ENCODE results near the gene PDE4B. TPM values are rescaled to one million over a fixed set of nuclear protein-coding genes. Genes with fewer than 3 reads are reported as not detected.

PDE4B gene
- total and polyA plus RNA-seq, 9 of the 15 experiments (the other 6 are each of a cell fraction or from before 2014, with no cell fraction given), result 0.09 TPM; not detected in 8

GRCh38 chr1:66253330-66253921 is 460.7 kb downstream of the PDE4B start (continued):
- TF ChIP-seq, protein P1, sequence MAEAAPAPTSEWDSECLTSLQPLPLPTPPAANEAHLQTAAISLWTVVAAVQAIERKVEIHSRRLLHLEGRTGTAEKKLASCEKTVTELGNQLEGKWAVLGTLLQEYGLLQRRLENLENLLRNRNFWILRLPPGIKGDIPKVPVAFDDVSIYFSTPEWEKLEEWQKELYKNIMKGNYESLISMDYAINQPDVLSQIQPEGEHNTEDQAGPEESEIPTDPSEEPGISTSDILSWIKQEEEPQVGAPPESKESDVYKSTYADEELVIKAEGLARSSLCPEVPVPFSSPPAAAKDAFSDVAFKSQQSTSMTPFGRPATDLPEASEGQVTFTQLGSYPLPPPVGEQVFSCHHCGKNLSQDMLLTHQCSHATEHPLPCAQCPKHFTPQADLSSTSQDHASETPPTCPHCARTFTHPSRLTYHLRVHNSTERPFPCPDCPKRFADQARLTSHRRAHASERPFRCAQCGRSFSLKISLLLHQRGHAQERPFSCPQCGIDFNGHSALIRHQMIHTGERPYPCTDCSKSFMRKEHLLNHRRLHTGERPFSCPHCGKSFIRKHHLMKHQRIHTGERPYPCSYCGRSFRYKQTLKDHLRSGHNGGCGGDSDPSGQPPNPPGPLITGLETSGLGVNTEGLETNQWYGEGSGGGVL (CRISPR knock-in tag; IDR thresholded peaks at IDR 0.05), result no peak
- no peak for TF ChIP-seq TCF7L2 (IDR thresholded peaks at IDR 0.05; ENCODE audit: low read depth, low read length)
- TF ChIP-seq, protein P2, sequence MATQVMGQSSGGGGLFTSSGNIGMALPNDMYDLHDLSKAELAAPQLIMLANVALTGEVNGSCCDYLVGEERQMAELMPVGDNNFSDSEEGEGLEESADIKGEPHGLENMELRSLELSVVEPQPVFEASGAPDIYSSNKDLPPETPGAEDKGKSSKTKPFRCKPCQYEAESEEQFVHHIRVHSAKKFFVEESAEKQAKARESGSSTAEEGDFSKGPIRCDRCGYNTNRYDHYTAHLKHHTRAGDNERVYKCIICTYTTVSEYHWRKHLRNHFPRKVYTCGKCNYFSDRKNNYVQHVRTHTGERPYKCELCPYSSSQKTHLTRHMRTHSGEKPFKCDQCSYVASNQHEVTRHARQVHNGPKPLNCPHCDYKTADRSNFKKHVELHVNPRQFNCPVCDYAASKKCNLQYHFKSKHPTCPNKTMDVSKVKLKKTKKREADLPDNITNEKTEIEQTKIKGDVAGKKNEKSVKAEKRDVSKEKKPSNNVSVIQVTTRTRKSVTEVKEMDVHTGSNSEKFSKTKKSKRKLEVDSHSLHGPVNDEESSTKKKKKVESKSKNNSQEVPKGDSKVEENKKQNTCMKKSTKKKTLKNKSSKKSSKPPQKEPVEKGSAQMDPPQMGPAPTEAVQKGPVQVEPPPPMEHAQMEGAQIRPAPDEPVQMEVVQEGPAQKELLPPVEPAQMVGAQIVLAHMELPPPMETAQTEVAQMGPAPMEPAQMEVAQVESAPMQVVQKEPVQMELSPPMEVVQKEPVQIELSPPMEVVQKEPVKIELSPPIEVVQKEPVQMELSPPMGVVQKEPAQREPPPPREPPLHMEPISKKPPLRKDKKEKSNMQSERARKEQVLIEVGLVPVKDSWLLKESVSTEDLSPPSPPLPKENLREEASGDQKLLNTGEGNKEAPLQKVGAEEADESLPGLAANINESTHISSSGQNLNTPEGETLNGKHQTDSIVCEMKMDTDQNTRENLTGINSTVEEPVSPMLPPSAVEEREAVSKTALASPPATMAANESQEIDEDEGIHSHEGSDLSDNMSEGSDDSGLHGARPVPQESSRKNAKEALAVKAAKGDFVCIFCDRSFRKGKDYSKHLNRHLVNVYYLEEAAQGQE (IDR thresholded peaks at IDR 0.05; ENCODE audit: borderline replicate concordance), result peak; percentile 63; the same call in 1 of the 2 replicates
- TF ChIP-seq, protein P2 (CRISPR knock-in tag; IDR thresholded peaks at IDR 0.05; ENCODE audit: low read depth), result no peak
- TF ChIP-seq, protein P3, sequence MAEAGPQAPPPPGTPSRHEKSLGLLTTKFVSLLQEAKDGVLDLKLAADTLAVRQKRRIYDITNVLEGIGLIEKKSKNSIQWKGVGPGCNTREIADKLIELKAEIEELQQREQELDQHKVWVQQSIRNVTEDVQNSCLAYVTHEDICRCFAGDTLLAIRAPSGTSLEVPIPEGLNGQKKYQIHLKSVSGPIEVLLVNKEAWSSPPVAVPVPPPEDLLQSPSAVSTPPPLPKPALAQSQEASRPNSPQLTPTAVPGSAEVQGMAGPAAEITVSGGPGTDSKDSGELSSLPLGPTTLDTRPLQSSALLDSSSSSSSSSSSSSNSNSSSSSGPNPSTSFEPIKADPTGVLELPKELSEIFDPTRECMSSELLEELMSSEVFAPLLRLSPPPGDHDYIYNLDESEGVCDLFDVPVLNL (CRISPR knock-in tag; IDR thresholded peaks at IDR 0.05; ENCODE audit: low read depth), result no peak
- no peak for TF ChIP-seq ARHGAP35 (IDR thresholded peaks at IDR 0.05; ENCODE audit: partially characterized antibody)
- no peak for TF ChIP-seq PPARD (CRISPR knock-in tag; IDR thresholded peaks at IDR 0.05)
- TF ChIP-seq DLX4 (CRISPR knock-in tag; IDR thresholded peaks at IDR 0.05), result no peak
- no peak for TF ChIP-seq IRF2 (CRISPR knock-in tag; IDR thresholded peaks at IDR 0.05)
- TF ChIP-seq PURB (CRISPR knock-in tag; IDR thresholded peaks at IDR 0.05; ENCODE audit: low read depth), result no peak
- TF ChIP-seq TAF9B (IDR thresholded peaks at IDR 0.05; ENCODE audit: partially characterized antibody), result no peak
- no peak for TF ChIP-seq POLR2A (conservative IDR thresholded peaks at IDR 0.05)
- no peak for TF ChIP-seq ZZZ3 (IDR thresholded peaks at IDR 0.05)
- no peak for TF ChIP-seq E2F5 (CRISPR knock-in tag; IDR thresholded peaks at IDR 0.05)
- TF ChIP-seq ZNF395 (CRISPR knock-in tag; IDR thresholded peaks at IDR 0.05), result no peak
